ENCODE data around the gene TINAGL1. TPM values are rescaled to one million over a fixed set of nuclear protein-coding genes. Genes with fewer than 3 reads are reported as not detected.

TINAGL1 gene
- polyA plus RNA-seq, 2 of the 4 experiments (the other 2 are of a cell fraction) = 0.22 to 0.88 TPM

DNA sequence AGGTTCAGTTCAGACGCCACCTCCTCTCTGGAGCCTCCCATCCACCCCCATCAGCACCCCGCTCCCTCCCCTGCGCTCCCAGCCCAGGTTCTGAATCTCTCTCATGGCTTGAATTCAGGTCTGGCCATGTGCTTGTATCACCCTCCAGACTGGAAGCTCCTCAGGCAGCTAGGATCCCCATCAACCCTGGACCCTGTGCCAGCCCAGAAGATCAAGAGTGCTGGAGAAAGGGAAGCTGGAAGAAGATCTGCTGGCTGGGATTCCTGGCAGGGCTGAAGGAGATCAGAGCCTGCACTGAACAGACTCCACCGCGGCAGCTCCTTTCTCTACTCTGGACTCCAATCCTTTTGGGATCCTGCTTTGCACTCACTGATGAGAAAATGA is 11.7 kb upstream of the TINAGL1 start:
- ATAC-seq = peak in 1 of 2 experiments; percentile 51; a peak in 3 of 6 replicates
- ChIA-PET POLR2A (no interaction called here), CTCF (interaction anchor here (0.6 to 20.4 kb wide), 7 partner anchors 9 to 394 kb away, joined by 3 to 252 read pairs (median 3); partner anchors contain the start of gene HCRTR1)
- DNase-seq (ENCODE audit: low read depth in 1 of 2, low spot score in 1 of 2) = no peak
- Histone ChIP-seq H3K4me1 (peaks cover 25% of the 10 kb centered on the region), H3K27ac (peak overlapping the region in 1 of 2 experiments; percentile 51; a peak in 1 of 6 replicates), H3K4me3 (no peak overlapping the region), H3K4me2 (no peak overlapping the region), H3K9me3 (no peaks in the 10 kb centered on the region)
- TF ChIP-seq FOSL2 (IDR thresholded peaks at IDR 0.05) = no peak
- TF ChIP-seq FOSL2 (CRISPR knock-in tag; IDR thresholded peaks at IDR 0.05) = no peak
- TF ChIP-seq FOXS1 (CRISPR knock-in tag; IDR thresholded peaks at IDR 0.05) = no peak
- no peak for TF ChIP-seq CBX2 (IDR thresholded peaks at IDR 0.05; ENCODE audit: borderline replicate concordance, low read depth)
- TF ChIP-seq RAD21 (conservative IDR thresholded peaks at IDR 0.05 in 1 of 2, IDR thresholded peaks at IDR 0.05 in 1 of 2) = no peak
- no peak for TF ChIP-seq CEBPB (IDR thresholded peaks at IDR 0.05)
- TF ChIP-seq ESRRA (IDR thresholded peaks at IDR 0.05; ENCODE audit: borderline replicate concordance, low read length) = no peak
- FAIRE-seq = no peak
- 82% methylated on average over 3 of the region's 5 CpGs for WGBS (ENCODE audit: missing lambda C conversion rate)

DNA sequence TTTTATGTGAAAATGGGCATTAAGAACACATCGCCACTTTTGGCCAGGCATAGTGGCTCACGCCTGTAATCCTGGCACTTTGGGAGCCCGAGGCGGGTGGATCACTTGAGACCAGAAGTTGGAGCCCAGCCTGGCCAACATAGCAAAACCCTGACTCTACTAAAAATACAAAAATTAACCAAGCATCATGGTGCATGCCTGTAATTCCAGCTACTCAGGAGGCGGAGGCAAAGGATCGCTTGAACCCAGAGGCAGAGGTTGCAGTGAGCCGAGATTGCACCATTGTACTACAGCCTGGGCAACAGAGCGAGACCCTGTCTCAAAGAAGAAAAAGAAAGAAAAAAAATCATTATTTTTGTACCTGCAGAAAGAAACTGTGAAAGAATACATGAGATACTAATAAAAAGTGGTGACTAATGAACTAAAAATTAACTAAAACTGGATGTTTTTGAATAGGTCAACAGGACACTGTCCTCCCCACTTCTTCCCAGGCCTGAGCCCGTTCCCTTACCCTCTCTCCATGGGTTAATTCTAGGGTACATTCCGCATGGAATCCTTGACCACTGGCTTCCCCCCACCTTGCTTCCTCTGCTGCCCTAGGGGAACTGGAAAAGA is 8.3 kb upstream of the TINAGL1 start:
- DNase-seq (ENCODE audit: low read depth in 1 of 2, low spot score in 1 of 2) (no peak), ATAC-seq (no peak), FAIRE-seq (no peak)
- H3K27ac ChIP-seq = peak overlapping the region in 1 of 2 experiments; percentile 43; a peak in 2 of 6 replicates
- WGBS (ENCODE audit: missing lambda C conversion rate) = 54% methylated on average over 10 of the region's 10 CpGs
- ChIA-PET CTCF (interaction anchor here (2.6 to 20.4 kb wide), 3 partner anchors 19 to 50 kb away, joined by 13 to 252 read pairs (median 14); partner anchors contain the start of gene HCRTR1), POLR2A (no interaction called here)
- TF ChIP-seq FOSL2 (IDR thresholded peaks at IDR 0.05) = no peak
- no peak for TF ChIP-seq FOSL2 (CRISPR knock-in tag; IDR thresholded peaks at IDR 0.05)
- no peak for TF ChIP-seq RARB (CRISPR knock-in tag; IDR thresholded peaks at IDR 0.05)
- no peak for TF ChIP-seq NPAS2 (CRISPR knock-in tag; IDR thresholded peaks at IDR 0.05; ENCODE audit: borderline replicate concordance)
- no peak for TF ChIP-seq MAZ (IDR thresholded peaks at IDR 0.05; ENCODE audit: borderline replicate concordance, low read depth, low read length)
- TF ChIP-seq CEBPB (IDR thresholded peaks at IDR 0.05) = no peak
- TF ChIP-seq HES2 (IDR thresholded peaks at IDR 0.05) = no peak
- TF ChIP-seq TP53 (CRISPR knock-in tag; IDR thresholded peaks at IDR 0.05) = no peak
- TF ChIP-seq ESRRA (IDR thresholded peaks at IDR 0.05; ENCODE audit: borderline replicate concordance, low read length) = no peak
- peak overlapping the region; percentile 18; the same call in 2 of the 3 replicates for H3K4me2 ChIP-seq
- peaks cover 30% of the 10 kb centered on the region for H3K4me1 ChIP-seq
- no peaks in the 10 kb centered on the region for H3K9me3 ChIP-seq
- H3K4me3 ChIP-seq = no peak overlapping the region

DNA sequence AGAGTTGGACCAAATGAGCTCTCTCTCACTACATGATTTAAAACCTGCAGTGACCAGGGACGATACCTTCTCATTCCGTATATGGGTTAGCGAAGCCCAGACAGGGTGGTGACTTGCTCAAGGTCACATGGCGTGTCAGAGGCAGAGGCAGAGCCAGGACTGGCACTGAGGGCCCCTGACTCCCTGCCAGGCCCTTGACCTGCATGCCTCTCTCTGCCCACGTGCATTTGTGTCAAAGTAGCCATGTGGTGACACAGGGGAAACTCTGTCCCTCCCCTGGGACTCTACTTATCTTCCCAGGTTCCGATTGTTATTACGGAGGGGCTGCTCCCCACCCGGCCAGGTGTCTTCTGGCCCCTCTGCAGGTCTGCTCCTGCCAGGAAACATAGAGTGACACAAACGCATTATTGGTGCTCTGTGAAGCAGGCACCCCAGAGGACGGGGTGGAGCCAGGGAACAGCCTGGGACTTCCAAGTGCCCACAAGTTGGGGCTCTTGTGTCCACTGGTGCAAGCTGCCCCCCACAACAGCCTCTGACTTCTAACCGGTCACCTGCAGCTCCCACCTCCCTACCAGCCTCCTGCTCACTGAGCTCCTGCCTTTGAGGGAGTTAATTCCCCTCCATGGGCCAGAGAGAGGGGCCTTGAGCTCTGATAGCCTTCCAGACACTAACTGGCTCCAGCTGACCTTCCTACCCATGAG is 7.3 kb upstream of the TINAGL1 start:
- ATAC-seq (no peak), FAIRE-seq (no peak), DNase-seq (ENCODE audit: low read depth in 1 of 2, low spot score in 1 of 2) (no peak)
- Histone ChIP-seq H3K9me3 (no peaks in the 10 kb centered on the region), H3K4me1 (peaks cover 38% of the 10 kb centered on the region), H3K27ac (peak overlapping the region in 1 of 2 experiments; percentile 43; a peak in 1 of 6 replicates), H3K4me3 (no peak overlapping the region), H3K4me2 (no peak overlapping the region)
- CTCF ChIA-PET = interaction anchor here (1.3 to 20.4 kb wide), 4 partner anchors 10 to 220 kb away, joined by 3 to 252 read pairs (median 10); partner anchors contain the start of gene HCRTR1
- POLR2A ChIA-PET = no interaction called here
- WGBS (ENCODE audit: missing lambda C conversion rate) = 73% methylated on average over 7 of the region's 11 CpGs
- TF ChIP-seq TP53 (CRISPR knock-in tag; IDR thresholded peaks at IDR 0.05) (no peak), JUNB (IDR thresholded peaks at IDR 0.05) (no peak), PBX3 (IDR thresholded peaks at IDR 0.05) (no peak), SREBF2 (IDR thresholded peaks at IDR 0.05) (no peak), ZSCAN20 (CRISPR knock-in tag; IDR thresholded peaks at IDR 0.05) (no peak)
- TF ChIP-seq, protein P1, sequence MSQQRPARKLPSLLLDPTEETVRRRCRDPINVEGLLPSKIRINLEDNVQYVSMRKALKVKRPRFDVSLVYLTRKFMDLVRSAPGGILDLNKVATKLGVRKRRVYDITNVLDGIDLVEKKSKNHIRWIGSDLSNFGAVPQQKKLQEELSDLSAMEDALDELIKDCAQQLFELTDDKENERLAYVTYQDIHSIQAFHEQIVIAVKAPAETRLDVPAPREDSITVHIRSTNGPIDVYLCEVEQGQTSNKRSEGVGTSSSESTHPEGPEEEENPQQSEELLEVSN (IDR thresholded peaks at IDR 0.05; ENCODE audit: borderline replicate concordance, low read depth) = no peak
